Motor neuron (in vitro differentiated cells): ENCODE measurements around the gene SMCO1. TPM values are rescaled to one million over a fixed set of nuclear protein-coding genes. Genes with fewer than 3 reads are reported as not detected.
"Not testable (repeated sequence)": the region's sequence is repeated elsewhere in the genome, so short reads cannot be mapped to it uniquely, and the experiment has no call there.

Experiments used
- ATAC-seq, 8 experiments: fragments of 200-7000 bp; cut with Tn5 transposase; replicated peaks in 6 of 8; 2 replicates each; pipeline ENCODE4 v1.8.0; 2021; ENCODE audit warnings: mild to moderate bottlenecking in 8 of 8, moderate library complexity in 8 of 8
- H3K27ac ChIP-seq, 2 donors: fragments of 250-450 bp; sonication (Bioruptor Pico); 2 replicates each; pipeline ENCODE4 v1.9.0; 2021; ENCODE audit warnings: antibody characterized with exemption in 2 of 2, mild to moderate bottlenecking in 2 of 2, moderate library complexity in 1 of 2
- H3K4me1 ChIP-seq, 2 donors: fragments of 250-450 bp; sonication (Bioruptor Pico); replicated peaks in 1 of 2; 2 replicates each; pipeline ENCODE4 v1.6.1; 2021; ENCODE audit warnings: antibody characterized with exemption in 2 of 2, mild to moderate bottlenecking in 2 of 2, moderate library complexity in 1 of 2
- H3K4me3 ChIP-seq, 5 donors: fragments of 250-450 bp; sonication (Bioruptor Pico); 2 replicates each; pipeline ENCODE4 v1.9.0; 2021; ENCODE audit warnings: antibody characterized with exemption in 5 of 5, mild to moderate bottlenecking in 5 of 5, moderate library complexity in 4 of 5
- WGBS, 10 experiments: fragments of 450-650 bp; shearing (Covaris generic); methylation state at CpG; one replicate each; pipeline ENCODE4 v1.0.0; 2022; 5-methylcytosine and 5-hydroxymethylcytosine counted together
- in situ Hi-C, 9 experiments: fragments of 400-800 bp; cut with MboI; loops; one replicate each; pipeline ENCODE4 v1.15.0; 2021; ENCODE audit warnings: low sequenced_read_pairs in 9 of 9, low pct_unique_long_range_greater_than_20kb in 2 of 9; ENCODE audit not compliant: unreplicated experiment in 9 of 9
- total RNA-seq, 8 experiments: library from RNA; unstranded; fragments of 300-600 nt; gene quantifications; 2 replicates each; pipeline versions ENCODE4 v1.2.3 to v1.2.4, GENCODE V29; 2022

SMCO1 gene
- total RNA-seq, 8 experiments from 2014 or later, result 0.09 to 0.31 (median 0.28) TPM; not detected in 5

DNA sequence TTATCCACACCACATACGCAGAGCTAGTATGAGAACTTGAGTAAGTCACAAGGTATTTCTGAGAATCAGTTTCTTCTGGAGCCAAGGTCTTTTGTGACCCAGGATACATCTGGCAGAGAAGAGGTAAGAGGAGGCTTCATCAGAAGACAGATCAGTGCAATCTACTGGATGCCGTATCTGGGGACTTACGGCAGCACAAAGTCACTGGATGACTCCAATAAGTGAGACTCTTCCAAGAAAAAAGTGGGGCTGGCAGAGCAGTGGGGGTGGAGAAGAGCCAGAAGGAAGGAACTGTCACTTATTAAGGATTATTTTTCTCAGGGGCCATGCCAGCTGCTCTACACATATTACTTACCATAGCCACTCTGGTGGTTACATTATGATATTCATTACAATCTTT is 51.3 kb downstream of the SMCO1 start:
- 76 to 100% (median 100%) methylated on average over 1 to 3 of the region's 3 CpGs; no CpG with 5 or more reads in 2 of the 10 experiments for WGBS, 10 experiments
- H3K27ac ChIP-seq, result no peak overlapping the region
- no peak for ATAC-seq
- H3K4me1 ChIP-seq, result no peaks in the 10 kb centered on the region
- in situ Hi-C loops, result no loop called here
- H3K4me3 ChIP-seq, result no peak overlapping the region

DNA sequence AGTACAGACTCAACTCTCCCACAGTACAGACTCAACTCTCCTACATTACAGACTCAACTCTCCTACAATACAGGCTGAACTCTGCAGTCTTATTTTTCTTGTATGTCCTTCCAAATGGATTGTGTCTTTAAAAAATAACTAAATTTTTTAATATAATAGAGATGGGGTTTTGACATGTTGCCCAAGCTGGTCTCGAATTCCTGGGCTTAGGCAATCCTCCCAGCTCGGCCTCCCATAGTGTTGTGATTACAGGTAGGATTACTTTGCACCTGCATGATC is 51.7 kb downstream of the SMCO1 start:
- ATAC-seq, result no peak
- in situ Hi-C loops, result no loop called here
- 20 to 100% (median 83%) methylated on average over 1 to 2 of the region's 2 CpGs; no CpG with 5 or more reads in 2 of the 10 experiments for WGBS, 10 experiments
- no peaks in the 10 kb centered on the region for H3K4me1 ChIP-seq
- no peak overlapping the region for H3K27ac ChIP-seq
- H3K4me3 ChIP-seq, result no peak overlapping the region

DNA sequence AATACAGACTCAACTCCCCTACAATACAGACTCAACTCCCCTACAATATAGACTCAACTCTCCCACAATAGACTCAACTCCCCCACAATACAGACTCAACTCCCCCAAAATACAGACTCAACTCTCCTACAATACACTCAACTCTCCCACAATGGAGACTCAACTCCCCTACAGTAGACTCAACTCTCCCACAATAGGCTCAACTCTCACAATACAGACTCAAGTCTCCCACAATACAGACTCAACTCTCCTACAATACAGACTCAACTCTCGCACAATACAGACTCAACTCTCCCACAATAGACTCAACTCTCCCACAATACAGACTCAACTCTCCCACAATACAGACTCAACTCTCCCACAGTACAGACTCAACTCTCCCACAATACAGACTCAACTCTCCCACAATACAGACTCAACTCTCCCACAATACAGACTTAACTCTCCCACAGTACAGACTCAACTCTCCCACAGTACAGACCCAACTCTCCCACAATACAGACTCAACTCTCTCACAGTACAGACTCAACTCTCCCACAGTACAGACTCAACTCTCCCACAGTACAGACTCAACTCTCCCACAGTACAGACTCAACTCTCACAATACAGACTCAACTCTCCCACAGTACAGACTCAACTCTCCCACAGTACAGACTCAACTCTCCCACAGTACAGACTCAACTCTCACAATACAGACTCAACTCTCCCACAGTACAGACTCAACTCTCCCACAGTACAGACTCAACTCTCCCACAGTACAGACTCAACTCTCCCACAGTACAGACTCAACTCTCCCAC is 52.3 kb downstream of the SMCO1 start:
- WGBS, 10 experiments, result 40 to 100% (median 95%) methylated on average over 1 of the region's 1 CpG; no CpG with 5 or more reads in 6 of the 10 experiments
- ATAC-seq, H3K4me1 ChIP-seq, H3K4me3 ChIP-seq, H3K27ac ChIP-seq, in situ Hi-C loops: not testable (repeated sequence)

DNA sequence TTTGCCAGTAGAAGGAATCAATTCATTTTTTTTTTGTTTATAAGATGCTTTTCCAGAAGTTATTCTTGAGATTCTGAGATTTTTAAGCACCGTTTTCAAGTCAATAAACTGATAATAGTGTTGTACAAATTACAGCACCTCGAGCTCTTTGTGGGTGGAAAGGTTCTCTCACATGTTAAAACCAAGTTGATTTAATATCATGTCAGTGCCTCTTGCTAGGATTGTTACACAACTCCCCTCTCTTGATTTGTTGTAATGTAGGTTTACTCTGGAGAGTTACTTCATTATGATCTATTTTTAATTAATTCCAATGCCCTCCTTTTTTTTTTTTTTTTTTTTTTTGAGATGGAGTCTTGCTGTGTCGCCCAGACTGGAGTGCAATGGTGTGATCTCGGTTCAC is 57.1 kb downstream of the SMCO1 start:
- Histone ChIP-seq H3K4me3 (no peak overlapping the region), H3K27ac (no peak overlapping the region), H3K4me1 (no peaks in the 10 kb centered on the region)
- in situ Hi-C loops, result no loop called here
- no peak for ATAC-seq
- WGBS, 10 experiments, result 4 to 97% (median 65%) methylated on average over 1 to 4 of the region's 4 CpGs

DNA sequence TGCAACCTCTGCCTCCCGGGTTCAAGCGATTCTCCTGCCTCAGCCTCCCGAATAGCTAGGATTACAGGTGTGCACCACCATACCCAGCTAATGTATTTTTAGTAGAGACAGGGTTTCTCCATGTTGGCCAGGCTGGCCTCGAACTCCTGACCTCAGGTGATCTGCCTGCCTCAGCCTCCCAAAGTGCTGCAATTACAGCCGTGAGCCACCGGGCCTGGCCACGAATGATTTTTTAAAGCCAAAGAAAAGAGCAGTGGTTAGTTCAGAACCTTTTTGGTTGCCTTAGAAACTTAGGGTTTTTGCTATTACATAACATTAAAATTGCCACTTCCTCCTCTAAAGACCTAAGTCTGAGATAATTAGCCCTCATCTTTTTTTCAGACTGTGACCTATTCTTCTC is 57.7 kb downstream of the SMCO1 start:
- H3K4me1 ChIP-seq, in situ Hi-C loops, H3K27ac ChIP-seq, H3K4me3 ChIP-seq, ATAC-seq: not testable (repeated sequence)
- WGBS, 10 experiments, result 35 to 100% (median 94%) methylated on average over 1 to 6 of the region's 7 CpGs; no CpG with 5 or more reads in 2 of the 10 experiments

Other genes starting within 250 kb of the SMCO1 start
- 10 to 100 TPM; 13.8 to 80.3 (median 32.2) TPM for gene PCYT1A, start 227.6 kb downstream of the SMCO1 start, total RNA-seq
- gene DYNLT2B, start 197.1 kb downstream of the SMCO1 start, total RNA-seq, result 10 to 100 TPM in 7 of 8 experiments, 1 to 10 TPM in 1; 9.7 to 64.9 (median 49.2) TPM
- 10 to 100 TPM in 1 of 8 experiments, 1 to 10 TPM in 2, under 1 TPM in 4, not detected in 1; 0.28 to 63.7 (median 0.85) TPM for gene TM4SF19, start 177.0 kb downstream of the SMCO1 start, total RNA-seq
- 10 to 100 TPM; 19.8 to 34.2 (median 25.6) TPM for gene UBXN7, start 82.9 kb downstream of the SMCO1 start, total RNA-seq
- 10 to 100 TPM; 10.9 to 23.7 (median 15.3) TPM for gene RNF168, start 11.6 kb downstream of the SMCO1 start, total RNA-seq
- gene WDR53, start 53.2 kb upstream of the SMCO1 start, total RNA-seq, result 10 to 100 TPM in 4 of 8 experiments, 1 to 10 TPM in 4; 5.7 to 13.1 (median 9.4) TPM
- 10 to 100 TPM in 7 of 8 experiments, 1 to 10 TPM in 1; 4.5 to 16.3 (median 12.4) TPM for gene FBXO45, start 53.3 kb upstream of the SMCO1 start, total RNA-seq
- under 1 TPM in 6 of 8 experiments, not detected in 2; 0.18 to 0.72 (median 0.47) TPM for gene NRROS, start 124.3 kb upstream of the SMCO1 start, total RNA-seq
- gene CEP19, start 196.9 kb upstream of the SMCO1 start, total RNA-seq, result 10 to 100 TPM in 4 of 8 experiments, 1 to 10 TPM in 4; 1.9 to 13.6 (median 10.5) TPM
- 10 to 100 TPM in 7 of 8 experiments, 1 to 10 TPM in 1; 9.8 to 35.3 (median 24.3) TPM for gene PIGX, start 197.0 kb upstream of the SMCO1 start, total RNA-seq
- 10 to 100 TPM; 20.3 to 50.8 (median 41.9) TPM for gene PAK2, start 224.5 kb upstream of the SMCO1 start, total RNA-seq